ENCODE data around the gene SATB1. TPM values are rescaled to one million over a fixed set of nuclear protein-coding genes. Genes with fewer than 3 reads are reported as not detected.

SATB1 gene
- polyA plus RNA-seq, 1 donor from 2014 or later = 16.0 TPM

DNA sequence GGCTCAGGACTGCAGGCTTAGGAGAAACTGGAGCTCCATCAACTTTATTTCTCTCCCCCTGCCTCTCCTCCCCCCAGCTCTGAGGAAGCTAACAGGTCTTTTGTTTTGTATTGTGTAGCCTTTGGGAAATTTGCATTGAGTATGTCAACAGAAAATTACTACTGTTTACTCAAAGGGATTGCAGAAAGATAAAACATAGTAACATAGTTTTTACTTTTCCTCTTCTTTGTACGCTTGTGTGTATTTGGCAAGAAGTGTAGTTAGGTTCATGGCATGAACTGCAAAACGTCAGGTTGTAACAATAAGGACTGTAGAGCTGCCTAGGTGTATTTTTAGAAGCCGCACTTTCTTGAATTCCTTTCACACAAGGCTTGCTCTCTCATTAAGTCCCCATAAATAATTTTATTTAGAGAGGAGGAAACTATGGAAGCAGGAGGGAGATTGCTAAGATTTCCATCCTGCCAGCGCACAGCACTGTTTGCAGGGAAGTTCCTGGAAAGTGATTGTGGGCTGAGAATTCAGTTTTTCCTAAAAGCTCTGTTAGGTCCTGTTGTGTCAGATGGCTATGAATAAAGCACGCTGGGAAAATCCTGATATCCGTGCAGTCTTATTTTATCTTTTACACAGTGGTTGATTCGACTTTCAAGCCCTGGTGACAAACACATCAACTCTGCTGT, 21.1 kb upstream of the SATB1 start:
- Histone ChIP-seq H3K36me3 (ENCODE audit: insufficient read depth, low read length) (no peaks in the 10 kb centered on the region), H3K4me3 (ENCODE audit: low read length) (peak overlapping the region; percentile 68), H3K9me3 (ENCODE audit: low read length) (no peaks in the 10 kb centered on the region), H3K9ac (ENCODE audit: low read length) (no peak overlapping the region), H3K9me2 (ENCODE audit: insufficient read depth, low read length) (no peaks in the 10 kb centered on the region), H4K20me1 (ENCODE audit: insufficient read depth) (no peaks in the 10 kb centered on the region), H3F3A (ENCODE audit: insufficient read depth, low read length, poor library complexity, severe bottlenecking) (no peaks in the 10 kb centered on the region), H3K79me2 (replicated peaks; ENCODE audit: insufficient read depth, low read length) (no peaks in the 10 kb centered on the region), H2AFZ (ENCODE audit: low read depth, low read length) (no peak overlapping the region), H3K4me2 (ENCODE audit: low read length) (no peak overlapping the region), H3K27me3 (ENCODE audit: insufficient read depth, low read depth, low read length) (peaks cover 52% of the 10 kb centered on the region), H3K27ac (ENCODE audit: low read length) (no peak overlapping the region)
- TF ChIP-seq EP300 (conservative IDR thresholded peaks at IDR 0.05; ENCODE audit: poor library complexity, severe bottlenecking) = no peak
- TF ChIP-seq, protein P1, sequence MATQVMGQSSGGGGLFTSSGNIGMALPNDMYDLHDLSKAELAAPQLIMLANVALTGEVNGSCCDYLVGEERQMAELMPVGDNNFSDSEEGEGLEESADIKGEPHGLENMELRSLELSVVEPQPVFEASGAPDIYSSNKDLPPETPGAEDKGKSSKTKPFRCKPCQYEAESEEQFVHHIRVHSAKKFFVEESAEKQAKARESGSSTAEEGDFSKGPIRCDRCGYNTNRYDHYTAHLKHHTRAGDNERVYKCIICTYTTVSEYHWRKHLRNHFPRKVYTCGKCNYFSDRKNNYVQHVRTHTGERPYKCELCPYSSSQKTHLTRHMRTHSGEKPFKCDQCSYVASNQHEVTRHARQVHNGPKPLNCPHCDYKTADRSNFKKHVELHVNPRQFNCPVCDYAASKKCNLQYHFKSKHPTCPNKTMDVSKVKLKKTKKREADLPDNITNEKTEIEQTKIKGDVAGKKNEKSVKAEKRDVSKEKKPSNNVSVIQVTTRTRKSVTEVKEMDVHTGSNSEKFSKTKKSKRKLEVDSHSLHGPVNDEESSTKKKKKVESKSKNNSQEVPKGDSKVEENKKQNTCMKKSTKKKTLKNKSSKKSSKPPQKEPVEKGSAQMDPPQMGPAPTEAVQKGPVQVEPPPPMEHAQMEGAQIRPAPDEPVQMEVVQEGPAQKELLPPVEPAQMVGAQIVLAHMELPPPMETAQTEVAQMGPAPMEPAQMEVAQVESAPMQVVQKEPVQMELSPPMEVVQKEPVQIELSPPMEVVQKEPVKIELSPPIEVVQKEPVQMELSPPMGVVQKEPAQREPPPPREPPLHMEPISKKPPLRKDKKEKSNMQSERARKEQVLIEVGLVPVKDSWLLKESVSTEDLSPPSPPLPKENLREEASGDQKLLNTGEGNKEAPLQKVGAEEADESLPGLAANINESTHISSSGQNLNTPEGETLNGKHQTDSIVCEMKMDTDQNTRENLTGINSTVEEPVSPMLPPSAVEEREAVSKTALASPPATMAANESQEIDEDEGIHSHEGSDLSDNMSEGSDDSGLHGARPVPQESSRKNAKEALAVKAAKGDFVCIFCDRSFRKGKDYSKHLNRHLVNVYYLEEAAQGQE (IDR thresholded peaks at IDR 0.05; ENCODE audit: borderline replicate concordance) = no peak
- TF ChIP-seq MXI1 (conservative IDR thresholded peaks at IDR 0.05; ENCODE audit: poor library complexity, severe bottlenecking) = no peak
- TF ChIP-seq POLR2AphosphoS5 (IDR thresholded peaks at IDR 0.05) = no peak
- TF ChIP-seq, protein P2, sequence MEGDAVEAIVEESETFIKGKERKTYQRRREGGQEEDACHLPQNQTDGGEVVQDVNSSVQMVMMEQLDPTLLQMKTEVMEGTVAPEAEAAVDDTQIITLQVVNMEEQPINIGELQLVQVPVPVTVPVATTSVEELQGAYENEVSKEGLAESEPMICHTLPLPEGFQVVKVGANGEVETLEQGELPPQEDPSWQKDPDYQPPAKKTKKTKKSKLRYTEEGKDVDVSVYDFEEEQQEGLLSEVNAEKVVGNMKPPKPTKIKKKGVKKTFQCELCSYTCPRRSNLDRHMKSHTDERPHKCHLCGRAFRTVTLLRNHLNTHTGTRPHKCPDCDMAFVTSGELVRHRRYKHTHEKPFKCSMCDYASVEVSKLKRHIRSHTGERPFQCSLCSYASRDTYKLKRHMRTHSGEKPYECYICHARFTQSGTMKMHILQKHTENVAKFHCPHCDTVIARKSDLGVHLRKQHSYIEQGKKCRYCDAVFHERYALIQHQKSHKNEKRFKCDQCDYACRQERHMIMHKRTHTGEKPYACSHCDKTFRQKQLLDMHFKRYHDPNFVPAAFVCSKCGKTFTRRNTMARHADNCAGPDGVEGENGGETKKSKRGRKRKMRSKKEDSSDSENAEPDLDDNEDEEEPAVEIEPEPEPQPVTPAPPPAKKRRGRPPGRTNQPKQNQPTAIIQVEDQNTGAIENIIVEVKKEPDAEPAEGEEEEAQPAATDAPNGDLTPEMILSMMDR (IDR thresholded peaks at IDR 0.05; ENCODE audit: poor library complexity, severe bottlenecking) = no peak
- TF ChIP-seq EZH2 (IDR thresholded peaks at IDR 0.05; ENCODE audit: borderline replicate concordance, insufficient read depth, low read length, poor library complexity, severe bottlenecking) = no peak
- no peak for TF ChIP-seq SMC3 (conservative IDR thresholded peaks at IDR 0.05; ENCODE audit: poor library complexity)
- TF ChIP-seq RAD21 (conservative IDR thresholded peaks at IDR 0.05) = no peak
- no peak for TF ChIP-seq TAF1 (IDR thresholded peaks at IDR 0.05; ENCODE audit: low read depth)

DNA sequence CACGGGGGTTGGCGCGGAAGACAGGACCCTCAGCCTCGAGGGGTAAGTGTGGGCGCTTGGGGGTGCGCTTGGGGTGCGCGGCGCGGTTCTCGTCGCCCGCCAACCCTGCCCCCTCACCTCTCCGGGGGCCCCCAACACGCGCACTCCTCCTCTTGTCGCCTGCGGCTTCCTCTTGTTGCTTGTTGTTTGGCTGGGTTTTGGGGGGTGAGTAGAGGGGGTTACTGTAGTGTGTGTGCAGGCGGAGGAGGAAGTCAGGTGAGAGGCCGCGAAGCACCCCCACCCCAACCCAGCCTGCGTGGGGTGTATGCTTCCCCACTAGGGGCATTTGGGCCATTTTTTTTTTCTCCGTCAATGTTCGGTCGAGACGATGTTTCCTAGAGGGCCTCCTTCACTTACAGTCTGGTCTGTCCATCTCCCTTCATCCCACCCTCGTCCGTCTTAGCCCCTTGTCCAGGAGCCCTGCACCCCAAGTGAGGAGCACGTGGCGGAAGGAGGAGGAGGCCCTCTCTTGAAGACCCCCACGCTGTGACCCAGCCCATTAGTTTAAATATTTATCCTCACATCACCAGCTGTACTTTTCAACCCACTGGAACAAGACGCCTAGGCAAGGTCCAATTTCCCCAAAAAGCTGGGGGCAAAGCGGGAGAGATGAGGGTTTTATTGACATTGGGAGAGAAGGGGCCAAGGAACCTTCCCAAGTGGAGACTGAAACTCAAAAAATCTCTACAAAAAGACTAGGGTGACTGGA, 20.4 kb upstream of the SATB1 start:
- H3F3A ChIP-seq (ENCODE audit: insufficient read depth, low read length, poor library complexity, severe bottlenecking) = no peaks in the 10 kb centered on the region
- H3K9me3 ChIP-seq (ENCODE audit: low read length) = no peaks in the 10 kb centered on the region
- no peak overlapping the region for H2AFZ ChIP-seq (ENCODE audit: low read depth, low read length)
- H4K20me1 ChIP-seq (ENCODE audit: insufficient read depth) = no peaks in the 10 kb centered on the region
- H3K4me2 ChIP-seq (ENCODE audit: low read length) = peak overlapping the region; percentile 40
- no peaks in the 10 kb centered on the region for H3K79me2 ChIP-seq (replicated peaks; ENCODE audit: insufficient read depth, low read length)
- no peaks in the 10 kb centered on the region for H3K9me2 ChIP-seq (ENCODE audit: insufficient read depth, low read length)
- H3K27me3 ChIP-seq (ENCODE audit: insufficient read depth, low read depth, low read length) = peaks cover 59% of the 10 kb centered on the region
- H3K9ac ChIP-seq (ENCODE audit: low read length) = peak overlapping the region; percentile 40
- H3K27ac ChIP-seq (ENCODE audit: low read length) = no peak overlapping the region
- H3K4me3 ChIP-seq (ENCODE audit: low read length) = peak overlapping the region; percentile 68
- TF ChIP-seq, protein P2 (IDR thresholded peaks at IDR 0.05; ENCODE audit: poor library complexity, severe bottlenecking) = no peak
- TF ChIP-seq MXI1 (conservative IDR thresholded peaks at IDR 0.05; ENCODE audit: poor library complexity, severe bottlenecking) (no peak), SMC3 (conservative IDR thresholded peaks at IDR 0.05; ENCODE audit: poor library complexity) (no peak), TAF1 (IDR thresholded peaks at IDR 0.05; ENCODE audit: low read depth) (no peak), EZH2 (IDR thresholded peaks at IDR 0.05; ENCODE audit: borderline replicate concordance, insufficient read depth, low read length, poor library complexity, severe bottlenecking) (no peak), POLR2AphosphoS5 (IDR thresholded peaks at IDR 0.05) (no peak), EP300 (conservative IDR thresholded peaks at IDR 0.05; ENCODE audit: poor library complexity, severe bottlenecking) (no peak), RAD21 (conservative IDR thresholded peaks at IDR 0.05) (no peak)
- TF ChIP-seq, protein P1 (IDR thresholded peaks at IDR 0.05; ENCODE audit: borderline replicate concordance) = no peak
- H3K36me3 ChIP-seq (ENCODE audit: insufficient read depth, low read length) = no peaks in the 10 kb centered on the region
